ENCODE data around the gene COL4A2.
A peak's percentile ranks its signal among the peaks of the same experiment; 100 is the strongest.

Gene COL4A2

GRCh38 chr13:110455444-110455843 lies 148.4 kb downstream of the COL4A2 start:
- no peak for DNase-seq (ENCODE audit: low read depth)
- no peak overlapping the region for H3K4me3 ChIP-seq (ENCODE audit: low read length)
- no peak for TF ChIP-seq CTCF (conservative IDR thresholded peaks at IDR 0.05; ENCODE audit: low read length)

DNA sequence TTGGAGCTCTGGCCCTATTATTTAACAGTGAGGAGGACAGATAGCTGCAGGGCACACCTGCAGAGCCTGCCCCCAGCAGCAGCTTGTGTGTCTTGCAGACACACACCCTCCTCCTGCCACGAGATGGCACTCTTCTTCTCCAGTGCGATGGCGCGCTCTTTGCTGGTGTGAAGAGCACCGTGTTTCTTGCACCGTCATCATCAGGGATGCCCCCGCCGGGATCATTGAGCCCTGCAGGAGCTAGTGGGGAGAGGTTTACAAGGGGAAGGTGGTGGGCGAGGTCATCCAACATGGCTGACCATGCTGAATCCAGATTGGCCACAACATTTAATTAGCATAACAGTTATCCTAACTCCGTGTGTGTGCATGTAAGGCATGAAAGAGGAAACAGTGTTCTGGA lies 148.9 kb downstream of the COL4A2 start:
- peak; percentile 76 for TF ChIP-seq CTCF (conservative IDR thresholded peaks at IDR 0.05; ENCODE audit: low read length)
- H3K4me3 ChIP-seq (ENCODE audit: low read length) = no peak overlapping the region
- DNase-seq (ENCODE audit: low read depth) = peak; percentile 69

DNA sequence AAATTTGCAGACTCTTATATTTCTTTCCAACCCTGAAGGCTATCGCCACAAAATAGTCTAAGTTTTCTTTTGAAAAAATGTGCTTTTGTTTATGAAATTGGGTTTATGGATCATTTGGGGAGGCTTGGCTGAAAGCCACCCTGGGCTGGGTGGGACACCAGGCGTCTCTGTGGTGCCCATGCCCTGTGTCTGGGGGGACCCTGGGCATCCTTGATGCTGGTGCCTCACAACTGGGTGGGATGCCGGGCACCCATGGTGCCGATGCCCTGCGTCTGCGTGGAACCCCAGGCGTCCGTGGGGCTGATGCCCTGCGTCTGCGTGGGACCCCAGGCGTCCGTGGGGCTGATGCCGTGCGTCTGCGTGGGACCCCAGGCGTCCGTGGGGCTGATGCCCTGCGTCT lies 149.5 kb downstream of the COL4A2 start:
- no peak for DNase-seq (ENCODE audit: low read depth)
- TF ChIP-seq CTCF (conservative IDR thresholded peaks at IDR 0.05; ENCODE audit: low read length) = no peak
- H3K4me3 ChIP-seq (ENCODE audit: low read length) = no peak overlapping the region

DNA sequence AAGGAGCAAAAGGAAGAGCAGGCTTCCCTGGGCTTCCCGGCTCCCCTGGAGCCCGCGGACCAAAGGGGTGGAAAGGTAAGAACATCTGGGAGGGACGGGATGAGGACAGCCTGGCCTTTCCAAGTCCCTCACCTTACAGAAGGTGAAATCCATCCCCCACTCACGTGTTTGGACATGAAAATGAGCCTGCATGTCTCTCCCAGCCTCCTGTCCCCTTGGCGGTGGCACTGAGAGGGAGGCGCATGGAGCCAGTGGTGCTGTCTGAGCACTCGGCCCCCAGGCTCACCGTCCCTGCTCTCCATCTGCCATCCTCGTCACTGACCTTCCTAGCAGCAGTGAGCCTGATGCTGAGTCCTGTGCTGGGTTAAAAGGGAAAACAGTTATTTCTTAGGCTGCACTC lies 150.3 kb downstream of the COL4A2 start:
- no peak for DNase-seq (ENCODE audit: low read depth)
- no peak overlapping the region for H3K4me3 ChIP-seq (ENCODE audit: low read length)
- TF ChIP-seq CTCF (conservative IDR thresholded peaks at IDR 0.05; ENCODE audit: low read length) = no peak

- no peak for TF ChIP-seq CTCF (conservative IDR thresholded peaks at IDR 0.05; ENCODE audit: low read length)
- H3K4me3 ChIP-seq (ENCODE audit: low read length) = no peak overlapping the region
- DNase-seq (ENCODE audit: low read depth) = no peak
Measured at GRCh38 chr13:110458017-110458416, 150.9 kb downstream of the COL4A2 start.

DNA sequence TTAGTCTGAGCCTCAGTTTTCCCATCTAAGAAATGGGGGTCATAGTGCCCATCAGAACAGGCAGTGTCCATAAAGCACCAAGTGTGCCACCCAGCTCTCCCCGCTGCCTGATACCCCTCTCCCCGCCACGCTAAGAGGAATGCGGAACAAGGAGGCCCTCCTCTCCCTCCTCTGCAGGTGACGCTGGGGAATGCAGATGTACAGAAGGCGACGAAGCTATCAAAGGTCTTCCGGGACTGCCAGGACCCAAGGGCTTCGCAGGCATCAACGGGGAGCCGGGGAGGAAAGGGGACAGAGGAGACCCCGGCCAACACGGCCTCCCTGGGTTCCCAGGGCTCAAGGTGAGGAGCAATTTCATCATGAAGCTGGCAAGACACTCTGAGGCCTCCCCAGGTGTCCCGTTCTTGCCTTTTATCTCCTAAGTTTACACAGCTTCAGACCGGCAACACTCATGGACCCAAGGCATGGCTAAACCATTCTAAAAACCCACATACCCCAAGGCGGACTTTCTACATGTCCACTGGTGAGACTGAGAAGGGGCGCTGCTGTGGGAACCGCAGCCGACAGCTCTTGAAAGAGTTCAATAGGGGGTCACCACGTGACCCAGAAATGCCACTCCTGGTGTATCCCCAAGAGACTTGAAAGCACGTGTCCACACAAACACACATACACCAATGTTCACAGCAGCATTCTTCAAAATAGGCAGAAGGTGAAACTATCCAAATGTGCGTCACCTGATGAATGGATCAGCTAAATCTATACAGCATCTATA lies 151.7 kb downstream of the COL4A2 start:
- H3K4me3 ChIP-seq (ENCODE audit: low read length) = no peak overlapping the region
- no peak for TF ChIP-seq CTCF (conservative IDR thresholded peaks at IDR 0.05; ENCODE audit: low read length)
- no peak for DNase-seq (ENCODE audit: low read depth)

- no peak for TF ChIP-seq CTCF (conservative IDR thresholded peaks at IDR 0.05; ENCODE audit: low read length)
- no peak overlapping the region for H3K4me3 ChIP-seq (ENCODE audit: low read length)
- DNase-seq (ENCODE audit: low read depth) = no peak
Measured at GRCh38 chr13:110462091-110462490, 155.0 kb downstream of the COL4A2 start.

All from AG10803 (cell line).